Measurements from ENCODE around the gene SLC22A1.
"Not testable (repeated sequence)": the region's sequence is repeated elsewhere in the genome, so short reads cannot be mapped to it uniquely, and the experiment has no call there.

The SLC22A1 gene

DNA sequence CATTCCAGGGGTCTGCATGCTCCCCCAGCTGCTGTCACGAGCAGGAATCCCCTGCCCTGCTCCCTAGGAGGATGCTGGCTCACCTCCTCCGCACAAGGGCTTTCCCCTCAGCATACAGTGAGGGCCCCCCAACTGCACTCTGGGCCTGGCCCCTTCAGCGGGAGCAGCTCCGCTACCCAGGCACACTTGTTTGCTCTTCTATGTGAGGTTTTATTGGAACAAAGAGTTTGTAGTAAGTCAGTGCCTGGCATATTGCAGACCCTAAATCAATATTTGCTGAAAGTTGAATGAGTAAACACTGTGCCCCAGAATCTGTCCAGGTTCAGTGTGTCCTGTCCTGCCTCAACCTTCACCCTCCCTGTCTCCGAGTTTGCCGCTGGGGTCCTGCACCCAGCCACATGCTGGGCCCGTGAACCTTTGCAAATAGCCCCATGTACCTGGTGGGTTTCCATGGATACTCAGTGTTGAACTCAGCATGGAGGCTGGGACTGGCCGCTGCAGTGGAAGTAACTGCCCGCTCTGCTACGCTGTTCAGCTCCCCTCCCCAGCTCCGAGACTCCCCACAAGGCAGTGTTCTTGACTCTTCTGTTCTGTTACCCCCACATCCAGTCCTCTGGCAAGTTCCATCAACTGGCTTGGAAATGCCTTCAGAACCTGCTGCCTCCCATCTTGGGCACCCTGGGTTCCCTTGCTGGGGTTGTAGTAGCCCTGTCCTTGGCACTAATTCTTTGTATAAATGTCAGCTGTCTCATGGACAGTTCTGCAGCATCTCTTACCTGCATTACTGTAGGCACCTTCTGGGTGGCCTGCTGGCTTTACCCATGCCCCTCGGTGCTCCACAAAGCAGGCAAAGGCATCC is 15.7 kb downstream of the SLC22A1 start:
- no peak for DNase-seq

DNA sequence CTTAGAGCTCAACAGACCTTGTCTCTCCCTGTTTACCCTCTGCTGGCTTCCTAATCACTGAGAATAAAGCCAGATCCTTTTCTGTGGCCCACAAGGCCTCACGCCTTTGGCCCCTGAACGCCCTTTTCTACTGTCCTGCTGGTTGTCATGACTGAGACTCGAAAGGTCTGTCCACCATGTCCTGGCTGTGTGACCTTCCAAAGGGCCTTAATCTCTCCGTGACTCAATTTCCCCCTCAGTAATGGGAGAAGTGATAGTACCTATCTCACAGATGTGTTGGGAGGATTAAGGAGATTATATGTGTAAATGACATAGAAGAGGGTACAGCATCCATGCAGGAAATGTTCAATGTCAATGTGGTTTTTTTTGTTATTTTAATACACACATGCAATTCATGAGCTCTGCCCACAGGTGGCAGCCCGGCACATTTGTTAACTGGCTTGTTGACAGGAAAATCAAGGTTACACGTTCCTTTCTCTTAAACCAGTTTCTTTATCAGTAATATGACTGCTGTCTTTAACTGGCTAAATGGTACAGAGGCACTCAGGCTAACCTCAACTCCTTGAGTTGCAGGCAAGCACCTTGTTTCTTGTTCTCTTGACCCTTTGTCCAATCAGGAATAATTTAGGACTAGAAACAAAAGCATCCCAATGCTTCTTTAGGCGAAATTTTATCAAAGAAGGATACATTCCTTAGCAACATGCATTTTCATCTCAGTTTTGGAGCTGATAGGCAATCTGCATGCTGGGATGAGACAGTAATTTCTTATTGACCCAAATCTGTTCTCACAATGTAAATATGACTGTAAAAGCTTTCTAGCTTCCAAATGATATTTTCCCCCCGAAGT is 16.6 kb downstream of the SLC22A1 start:
- DNase-seq: peak in 16 of 51 donors; percentile 1 to 42 (median 14)

DNA sequence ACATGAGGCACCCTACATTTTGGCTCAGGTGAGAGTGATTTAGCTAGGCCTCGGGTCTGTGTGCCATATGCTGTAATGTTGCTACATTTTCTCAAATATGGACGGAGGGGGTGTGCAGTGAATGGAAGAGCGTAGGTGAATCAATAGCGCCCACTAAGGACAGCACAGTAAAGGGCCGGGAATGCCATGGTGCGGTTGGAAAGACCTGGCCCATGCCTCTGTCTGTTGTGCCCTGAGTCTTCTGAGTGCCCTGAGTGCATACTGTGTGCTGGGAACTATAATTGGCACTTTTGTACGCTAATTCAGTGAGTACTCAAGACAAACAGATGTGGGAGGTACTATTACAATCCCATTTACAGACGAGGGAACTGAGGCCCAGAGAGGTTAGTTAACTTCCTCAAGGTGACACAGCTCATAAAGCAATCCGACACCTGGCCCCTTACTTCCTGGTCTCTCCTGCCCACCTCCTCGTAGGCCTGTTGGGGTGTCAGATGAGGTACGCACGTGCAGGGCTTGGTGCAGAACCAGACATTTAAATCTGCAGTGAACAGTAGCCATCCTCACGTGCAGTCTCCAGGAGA is 17.3 kb downstream of the SLC22A1 start:
- no peak for DNase-seq

DNA sequence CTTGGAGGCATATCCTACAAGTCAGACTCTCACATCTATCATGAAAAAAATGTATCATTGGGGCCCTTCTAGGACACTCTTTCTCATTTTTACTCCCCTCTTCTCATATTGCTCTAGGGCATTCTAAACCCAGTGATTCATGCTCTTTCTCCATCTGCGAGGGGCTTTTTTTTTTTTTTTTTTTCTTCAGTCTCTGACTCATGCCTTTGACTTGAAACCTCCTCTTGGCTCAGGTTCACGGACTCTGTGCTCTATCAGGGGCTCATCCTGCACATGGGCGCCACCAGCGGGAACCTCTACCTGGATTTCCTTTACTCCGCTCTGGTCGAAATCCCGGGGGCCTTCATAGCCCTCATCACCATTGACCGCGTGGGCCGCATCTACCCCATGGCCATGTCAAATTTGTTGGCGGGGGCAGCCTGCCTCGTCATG is 17.8 kb downstream of the SLC22A1 start:
- no peak for DNase-seq

DNA sequence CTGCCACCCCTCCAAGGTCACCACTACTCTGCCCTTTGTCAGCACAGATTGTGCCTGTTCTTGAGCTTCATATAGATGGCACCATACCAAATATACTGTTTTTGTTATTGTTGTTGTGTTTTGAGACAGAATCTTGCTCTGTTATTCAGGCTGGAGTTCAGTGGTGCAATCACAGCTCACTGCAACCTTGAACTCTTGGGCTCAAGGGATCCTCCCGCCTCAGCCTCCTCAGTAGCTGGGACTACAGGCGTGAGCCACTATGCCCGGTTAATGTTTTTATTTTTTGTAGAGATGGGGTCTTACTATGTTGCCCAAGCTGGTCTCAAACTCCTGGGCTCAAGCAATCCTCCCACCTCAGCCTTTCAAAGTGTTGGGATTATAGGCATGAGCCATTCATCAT is 18.9 kb downstream of the SLC22A1 start:
- not testable (repeated sequence) for DNase-seq

DNA sequence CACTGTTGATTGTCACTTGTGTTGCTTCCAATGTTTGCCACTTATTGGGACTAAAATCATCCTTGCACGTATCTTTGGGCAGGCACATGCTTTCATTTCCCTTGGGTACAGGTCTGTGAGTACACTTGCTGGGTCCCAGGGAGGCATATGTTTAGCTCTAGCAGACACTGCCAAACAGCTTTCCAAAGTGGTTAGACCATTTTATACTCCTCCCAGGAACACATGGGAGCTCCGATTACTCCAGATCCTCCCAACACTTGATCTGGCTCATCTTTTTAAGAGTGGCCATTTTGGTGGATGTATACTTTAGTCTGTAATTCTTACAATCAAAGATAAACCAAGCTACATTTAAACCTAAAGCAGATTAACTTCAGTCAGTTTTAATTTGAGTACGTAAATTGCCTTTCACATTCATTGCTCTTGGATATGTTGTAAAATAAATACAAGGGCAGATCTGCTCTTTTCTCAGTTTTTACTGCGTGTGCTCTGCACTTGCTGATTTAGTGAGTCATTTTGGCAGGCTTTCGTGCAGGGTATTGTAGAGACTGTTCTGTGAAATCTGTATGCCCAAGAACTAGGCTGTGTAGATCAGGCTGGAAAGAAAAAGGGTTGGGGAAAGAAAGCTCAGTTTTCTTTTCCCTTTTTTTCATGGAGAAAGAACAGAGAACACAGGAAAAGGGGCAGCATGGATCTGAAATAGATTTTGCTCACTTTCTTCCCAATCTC is 19.5 kb downstream of the SLC22A1 start:
- DNase-seq: no peak

DNA sequence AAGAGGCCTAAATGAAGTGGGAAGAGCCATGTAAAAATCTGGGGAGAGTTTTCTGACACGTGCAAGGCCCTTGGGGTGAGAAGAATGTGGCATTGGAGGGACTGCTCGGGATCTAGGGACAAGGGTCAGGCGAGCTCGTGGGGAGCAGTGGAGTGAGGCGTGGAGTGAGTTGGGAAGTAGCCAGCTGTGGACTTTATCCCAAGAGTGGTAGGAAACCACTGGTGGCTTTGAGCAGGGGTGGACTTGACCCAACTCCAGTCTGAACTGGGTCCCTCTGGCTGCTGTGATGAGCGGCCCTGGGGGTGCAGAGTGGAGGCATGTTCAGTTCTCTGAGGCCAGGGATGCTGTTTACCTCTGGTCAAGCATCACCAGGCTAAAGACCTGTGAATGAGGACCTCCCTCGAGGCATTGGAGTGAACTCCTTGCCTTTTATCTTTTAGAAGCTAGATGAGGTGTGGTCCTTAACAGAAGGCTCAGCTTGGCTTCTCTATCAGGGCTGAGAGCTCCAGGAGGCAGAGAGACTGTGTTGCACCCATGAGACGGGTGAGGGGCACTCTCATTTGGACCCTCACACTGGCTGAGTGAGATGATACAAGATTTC is 20.6 kb downstream of the SLC22A1 start:
- DNase-seq: no peak

DNA sequence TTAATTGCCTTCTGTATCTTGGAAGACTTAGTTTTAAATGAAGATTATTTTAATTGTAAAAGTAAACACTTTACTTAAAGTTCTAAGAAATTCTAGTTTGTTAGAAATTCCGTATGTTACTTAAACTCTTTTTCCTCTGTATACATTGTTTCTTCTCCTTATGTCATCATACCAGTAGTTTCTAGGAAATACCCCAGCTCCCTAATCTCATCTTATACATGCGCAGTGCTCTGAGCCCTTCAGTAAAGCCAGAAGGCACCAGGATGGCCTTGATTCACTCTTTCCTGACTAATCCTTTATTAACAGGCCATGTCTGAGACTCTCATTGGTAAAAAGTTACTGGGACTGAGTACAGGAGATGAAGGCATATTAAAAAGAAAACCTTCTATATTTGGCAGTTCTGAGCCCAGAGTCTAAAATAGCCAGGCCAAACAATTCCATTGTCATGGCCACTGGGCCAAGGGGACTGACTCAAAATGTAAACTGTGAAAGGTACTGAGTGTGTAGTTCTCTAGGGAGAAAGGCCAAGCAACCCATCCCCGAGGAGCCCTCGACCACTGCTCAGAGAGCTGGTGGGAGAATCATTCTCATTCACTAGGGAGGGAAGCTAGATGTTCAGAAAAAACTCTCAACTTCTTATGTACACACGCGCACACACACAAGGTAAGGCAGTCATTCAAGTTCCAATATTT is 25.0 kb downstream of the SLC22A1 start:
- DNase-seq: no peak

DNA sequence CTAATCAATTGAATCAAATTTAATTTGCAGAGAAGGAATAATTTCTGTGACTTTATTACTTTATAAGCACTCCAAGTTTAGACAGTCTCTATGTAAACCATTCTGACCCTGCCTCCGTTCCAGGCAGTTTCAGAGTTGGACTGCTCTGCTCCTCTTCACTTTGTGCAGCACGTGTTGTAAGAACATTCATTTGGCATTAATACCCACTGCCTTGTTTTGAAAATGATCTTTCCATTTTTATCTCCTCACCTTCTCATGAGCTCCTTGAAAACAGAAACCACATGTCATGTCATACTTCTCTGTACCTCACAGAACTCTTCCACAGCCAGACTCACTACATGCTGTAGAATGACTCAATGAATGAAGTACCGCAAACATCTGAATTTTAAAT is 25.5 kb downstream of the SLC22A1 start:
- DNase-seq: no peak

DNA sequence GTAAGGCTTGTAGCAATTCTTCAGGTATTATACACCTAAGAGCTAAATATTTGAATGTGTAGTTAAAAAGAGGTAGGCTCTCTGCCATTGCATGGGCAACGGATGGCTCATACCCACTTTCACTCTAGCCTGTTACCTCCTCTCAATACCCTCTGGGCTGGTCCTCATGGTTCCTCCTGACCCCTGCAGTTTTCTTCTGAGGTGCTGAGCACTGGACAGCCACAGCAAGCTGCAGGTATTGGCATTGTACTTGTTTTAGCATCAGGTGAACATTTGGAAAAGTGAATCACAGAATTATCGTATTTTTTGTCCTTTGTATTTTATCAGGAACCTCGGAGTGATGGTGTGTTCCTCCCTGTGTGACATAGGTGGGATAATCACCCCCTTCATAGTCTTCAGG is 32.9 kb downstream of the SLC22A1 start:
- DNase-seq: no peak

DNA sequence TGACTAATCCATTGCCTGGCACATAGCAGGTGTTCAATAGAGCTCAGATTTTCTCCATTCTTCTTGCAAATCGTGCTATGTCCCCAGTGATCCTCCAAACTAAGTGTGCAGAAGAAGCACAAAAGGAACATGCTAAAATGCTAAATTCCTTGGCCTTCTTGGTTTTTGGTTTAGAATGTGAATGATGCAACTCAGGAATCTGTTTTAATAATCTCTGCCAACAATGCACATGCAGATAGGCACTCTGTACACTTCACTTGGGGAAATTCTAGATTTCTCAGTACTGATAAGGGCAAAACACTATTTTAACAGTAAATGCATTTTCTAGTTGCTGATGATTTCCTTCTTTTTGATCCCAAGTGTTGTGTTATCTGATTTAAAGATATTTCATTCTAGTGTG is 35.2 kb downstream of the SLC22A1 start:
- no peak for DNase-seq

DNA sequence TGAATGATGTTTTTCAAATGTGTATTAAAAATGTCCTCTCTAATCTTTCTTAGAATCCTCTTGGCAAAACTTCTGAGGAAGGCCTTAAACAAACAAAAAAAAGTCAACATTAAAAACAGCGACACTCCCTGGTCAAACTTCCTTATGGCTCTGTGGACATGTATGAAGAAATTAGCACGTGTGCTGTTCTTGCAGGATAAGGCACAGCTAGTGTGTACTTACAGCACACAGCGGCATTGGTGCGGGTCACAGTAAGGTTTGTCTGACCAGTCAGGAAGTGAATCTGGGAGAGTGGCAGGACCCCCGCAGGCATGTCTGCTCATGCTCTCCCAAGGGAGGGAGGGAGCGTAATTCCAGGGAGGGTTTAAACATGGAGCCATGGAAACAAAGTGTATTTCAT is 38.8 kb downstream of the SLC22A1 start:
- DNase-seq: no peak

DNA sequence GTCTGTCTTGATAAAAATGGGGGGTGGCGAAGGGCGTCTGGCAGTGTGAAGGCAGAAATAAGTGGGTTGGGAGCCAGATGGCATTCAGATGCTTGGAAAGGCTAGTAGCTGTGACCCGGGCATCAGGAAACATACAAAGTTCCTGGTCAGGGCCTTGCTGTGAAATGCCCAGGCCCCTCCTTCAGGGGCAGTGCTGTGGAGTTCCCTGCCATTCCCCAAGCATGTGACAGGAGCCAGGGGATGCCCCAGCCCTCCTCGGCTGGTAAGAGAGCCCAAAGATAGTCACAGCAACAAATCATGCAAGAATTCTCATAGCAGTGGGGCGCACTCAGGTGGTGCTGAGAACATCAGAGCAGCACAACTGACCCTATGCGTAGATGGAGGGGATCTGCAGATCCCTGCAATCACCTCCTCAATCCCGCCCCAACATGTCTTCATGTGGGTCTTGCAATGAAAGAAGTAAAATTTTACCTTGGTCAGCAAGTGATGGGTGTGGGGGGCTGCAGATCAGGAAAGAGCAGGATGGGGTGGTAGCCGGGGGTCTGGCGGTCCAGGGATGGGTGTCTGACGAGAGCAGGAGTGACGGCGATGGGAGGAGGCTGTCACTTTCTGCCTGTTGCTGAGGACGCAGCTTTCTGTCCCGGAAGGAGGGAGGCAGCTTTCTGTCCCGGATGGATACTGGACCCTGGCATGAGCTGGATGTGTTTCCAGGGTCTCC is 39.5 kb downstream of the SLC22A1 start:
- no peak for DNase-seq

DNA sequence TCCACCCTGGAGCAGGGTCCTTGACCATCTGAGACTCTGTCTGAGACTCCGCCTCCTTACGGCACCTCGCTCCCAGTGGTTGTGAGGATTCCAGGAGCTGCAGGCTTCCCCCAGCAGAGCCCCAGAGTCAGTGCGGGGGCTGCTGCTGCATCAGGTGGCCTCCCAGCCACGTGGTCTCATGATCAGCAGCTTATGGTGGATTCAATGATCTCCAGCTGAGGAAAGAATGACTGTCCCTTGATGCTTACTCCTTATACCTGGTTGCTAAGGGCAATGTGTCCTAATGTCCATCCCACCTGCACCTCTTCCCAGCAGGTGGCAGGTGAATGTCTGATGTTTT is 40.0 kb downstream of the SLC22A1 start:
- no peak for DNase-seq

DNA sequence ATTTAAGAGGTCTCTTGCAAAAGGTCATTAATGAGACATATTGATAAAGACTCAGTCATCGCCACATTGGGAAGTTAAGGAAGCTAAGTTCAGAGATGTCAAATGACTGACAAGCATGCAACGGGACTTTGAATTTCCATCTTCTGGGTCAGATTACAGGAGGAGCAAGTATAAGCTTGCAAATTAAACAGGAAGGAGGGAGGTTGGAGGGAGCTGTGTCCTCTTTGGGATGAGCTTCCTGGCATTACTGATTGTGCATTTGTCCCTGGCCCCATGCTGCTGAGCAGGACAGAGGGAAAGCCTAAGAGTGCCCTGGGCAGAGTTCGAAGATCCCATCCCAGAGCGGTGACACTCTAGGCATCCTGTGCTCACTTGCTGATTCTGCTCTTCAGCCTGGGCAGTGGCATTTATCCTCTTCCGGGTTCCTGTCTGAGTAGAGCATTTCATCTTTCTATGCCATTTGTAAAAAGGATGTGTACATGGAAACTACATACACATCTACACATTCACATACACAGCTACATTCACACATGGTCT is 40.5 kb downstream of the SLC22A1 start:
- DNase-seq: no peak

DNA sequence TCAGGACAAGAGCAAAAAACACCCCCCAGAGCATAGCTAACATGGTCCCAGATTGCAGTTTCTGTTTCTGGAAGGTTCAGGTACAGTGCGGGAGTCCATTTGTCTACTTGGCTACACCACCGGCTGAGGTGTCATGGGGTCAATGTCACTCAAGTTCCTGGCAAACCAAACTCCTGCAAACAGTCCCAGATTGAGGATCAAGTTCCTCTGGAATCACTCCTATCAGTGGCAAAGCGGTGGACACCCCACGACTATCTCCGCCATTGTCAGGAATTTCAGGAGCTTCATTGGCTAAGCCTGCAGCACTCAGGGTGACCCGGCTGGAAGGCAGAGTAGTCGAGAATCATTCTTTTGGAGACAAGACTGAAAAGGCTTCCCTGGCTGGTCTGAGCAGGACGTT is 41.8 kb downstream of the SLC22A1 start:
- no peak for DNase-seq

DNA sequence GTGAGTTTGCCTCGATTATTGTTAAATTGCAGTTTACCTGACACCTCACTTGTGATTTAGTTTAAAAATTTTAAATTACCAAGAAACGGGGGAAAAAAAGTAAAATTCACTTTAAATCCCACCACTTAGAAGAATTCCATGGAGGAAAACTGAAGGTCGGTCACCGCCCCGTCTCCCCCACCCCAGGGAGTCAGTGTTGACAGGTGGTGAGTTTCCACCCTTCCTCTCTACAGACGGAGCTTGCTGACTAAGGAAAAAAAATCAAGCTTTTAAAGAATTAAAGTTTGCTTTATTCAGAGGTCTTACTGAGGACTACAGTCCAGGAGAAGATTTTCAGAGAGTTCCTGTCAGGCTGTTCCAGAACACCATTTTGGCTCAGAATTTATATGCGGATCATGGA is 42.3 kb downstream of the SLC22A1 start:
- no peak for DNase-seq

DNA sequence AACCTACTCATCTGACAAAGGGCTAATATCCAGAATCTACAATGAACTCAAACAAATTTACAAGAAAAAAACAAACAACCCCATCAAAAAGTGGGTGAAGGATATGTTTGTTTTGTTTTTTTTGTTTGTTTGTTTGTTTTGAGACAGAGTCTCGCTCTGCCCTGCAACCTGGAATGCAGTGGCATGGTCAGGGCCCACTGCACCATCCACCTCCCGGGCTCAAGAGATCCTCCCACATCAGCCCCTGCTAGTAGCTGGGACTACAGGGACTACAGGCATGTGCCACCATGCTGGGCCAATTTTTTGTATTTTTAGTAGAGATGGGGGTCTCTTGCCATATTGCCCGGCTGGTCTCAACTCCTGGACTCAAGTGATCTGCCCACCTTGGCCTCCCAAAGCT is 44.3 kb downstream of the SLC22A1 start:
- not testable (repeated sequence) for DNase-seq

DNA sequence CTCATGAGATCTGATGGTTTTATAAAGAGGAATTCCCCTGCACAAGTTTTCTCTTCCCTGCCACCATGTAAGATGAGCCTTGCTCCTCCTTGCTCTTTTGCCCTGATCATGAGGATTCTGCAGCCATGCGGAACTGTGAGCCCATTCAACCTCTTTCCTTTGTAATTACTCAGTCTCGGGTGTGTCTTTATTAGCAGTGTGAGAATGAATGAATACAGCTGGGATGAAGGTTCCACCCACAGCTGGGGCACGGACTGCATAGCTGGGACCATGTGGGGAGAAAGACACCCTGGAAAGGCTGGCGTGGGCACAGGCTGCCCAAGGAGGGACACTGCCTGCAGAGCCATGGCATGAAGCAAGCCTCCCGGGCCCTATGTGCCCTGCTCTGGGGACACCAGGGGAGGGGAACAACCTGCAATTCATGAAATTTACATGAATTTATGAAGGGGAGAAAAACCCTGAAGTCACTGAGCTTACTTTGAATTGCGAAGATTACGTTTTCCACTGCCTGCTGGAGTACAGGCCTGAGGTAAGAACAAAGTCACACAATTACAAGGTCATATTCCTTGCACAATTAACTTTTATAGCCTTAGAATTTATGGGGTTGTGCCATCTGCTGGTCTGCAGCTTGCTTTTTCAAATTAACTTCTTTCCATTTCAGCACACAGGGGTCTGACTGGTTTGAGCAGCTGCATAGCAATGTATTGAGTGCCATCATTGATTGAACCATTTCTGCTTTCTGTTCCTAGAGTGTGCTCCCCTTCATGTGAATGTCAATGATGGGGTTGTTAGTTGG is 46.2 kb downstream of the SLC22A1 start:
- no peak for DNase-seq
